Measurements from ENCODE around the gene SNTA1. TPM values are rescaled to one million over a fixed set of nuclear protein-coding genes. Genes with fewer than 3 reads are reported as not detected.
"Not testable (repeated sequence)": the region's sequence is repeated elsewhere in the genome, so short reads cannot be mapped to it uniquely, and the experiment has no call there.

The SNTA1 gene
- total RNA-seq, 2 donors from 2014 or later, result 4.0 to 8.3 TPM

DNA sequence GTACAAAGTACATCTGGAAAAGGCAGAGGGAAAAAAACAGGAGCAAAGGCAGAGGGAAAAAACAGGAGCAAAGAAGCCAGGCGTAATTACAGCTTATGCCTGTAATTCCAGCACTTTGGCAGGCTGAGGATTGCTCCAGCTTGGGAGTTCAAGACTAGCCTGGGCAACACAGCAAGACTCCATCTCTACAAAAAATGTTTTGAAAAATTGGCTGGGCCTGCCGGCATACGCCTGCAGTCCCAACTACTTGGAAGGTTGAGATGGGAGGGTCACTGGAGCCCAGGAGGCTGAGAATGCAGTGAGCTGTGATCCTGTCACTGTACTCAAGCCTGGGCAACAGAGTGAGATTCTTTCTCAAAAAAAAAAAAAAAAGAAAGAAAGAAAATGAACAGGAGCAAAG lies 27.3 kb upstream of the SNTA1 start:
- DNase-seq (no peak), ATAC-seq (no peak)
- intact Hi-C loops (cut with DNase I, micrococcal nuclease), result no loop called here

- DNase-seq (no peak), ATAC-seq (no peak)
- intact Hi-C loops (cut with DNase I, micrococcal nuclease), result no loop called here
These were observed 26.9 kb upstream of the SNTA1 start for GRCh38 chr20:33470457-33470856.

DNA sequence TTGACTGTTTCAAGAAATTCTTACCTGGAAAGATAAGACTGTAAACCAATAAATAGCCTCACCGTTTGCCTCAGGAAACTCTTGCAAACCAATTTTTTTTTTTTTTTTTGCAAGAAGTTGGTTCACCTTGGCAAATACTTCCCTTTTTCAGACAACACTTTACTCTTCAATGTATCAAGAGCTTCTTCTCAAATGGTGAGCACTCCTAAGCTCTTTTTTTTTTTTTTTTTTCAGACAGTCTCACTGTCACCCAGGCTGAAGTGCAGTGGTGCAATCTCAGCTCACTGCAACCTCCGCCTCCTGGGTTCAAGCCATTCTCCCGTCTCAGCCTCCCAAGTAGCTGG lies 22.7 kb upstream of the SNTA1 start:
- intact Hi-C loops (cut with DNase I, micrococcal nuclease), result no loop called here
- DNase-seq, result no peak
- no peak for ATAC-seq

GRCh38 chr20:33465481-33466302 lies 22.1 kb upstream of the SNTA1 start:
- no peak for DNase-seq
- intact Hi-C loops (cut with DNase I, micrococcal nuclease), result no loop called here
- no peak for ATAC-seq

- ATAC-seq, DNase-seq: not testable (repeated sequence)
- intact Hi-C loops (cut with DNase I, micrococcal nuclease), result loop anchor here in 1 of 2 donors (5.0 kb wide), 1 partner anchor 183 kb away; no protein-coding TSS in a partner anchor
These were observed 21.2 kb upstream of the SNTA1 start for GRCh38 chr20:33464759-33465158.

DNA sequence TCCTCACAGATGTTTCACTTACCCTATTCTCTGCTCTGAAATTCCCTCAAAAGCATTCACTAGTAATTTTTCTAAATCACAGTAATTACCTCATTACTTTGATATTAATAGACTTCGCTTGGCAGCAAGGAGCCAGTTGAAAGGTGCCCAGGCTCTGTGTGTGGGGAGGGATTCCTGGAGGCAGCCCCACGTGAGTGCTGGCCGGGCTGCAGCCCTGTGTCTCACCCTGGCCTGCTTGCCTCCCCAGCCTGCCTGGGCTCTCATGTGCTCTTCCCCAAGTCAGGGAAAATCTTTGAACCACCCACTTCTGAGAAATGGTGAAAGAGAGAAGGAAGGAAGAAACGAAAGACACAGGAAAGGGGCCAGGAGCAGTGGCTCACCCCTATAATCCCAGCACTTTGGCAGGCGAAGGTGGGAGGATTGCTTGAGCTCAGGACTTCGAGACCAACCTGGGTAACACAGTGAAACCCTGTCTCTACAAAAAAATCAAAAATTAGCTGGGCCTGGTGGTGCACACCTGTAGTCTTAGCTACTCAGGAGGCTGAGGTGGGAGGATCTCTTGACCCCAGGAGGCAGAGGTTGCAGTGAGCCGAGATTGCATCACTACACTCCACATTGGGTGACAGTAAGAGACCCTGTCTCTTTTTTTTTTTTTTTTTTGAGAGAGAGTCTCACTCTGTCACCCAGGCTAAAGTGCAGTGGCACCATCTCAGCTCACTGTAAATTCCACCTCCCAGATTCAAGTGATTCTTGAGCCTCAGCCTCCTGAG lies 20.0 kb upstream of the SNTA1 start:
- DNase-seq, result no peak
- ATAC-seq, result no peak
- intact Hi-C loops (cut with DNase I, micrococcal nuclease), result loop anchor here in 1 of 2 donors (5.0 kb wide), 1 partner anchor 184 kb away; no protein-coding TSS in a partner anchor

DNA sequence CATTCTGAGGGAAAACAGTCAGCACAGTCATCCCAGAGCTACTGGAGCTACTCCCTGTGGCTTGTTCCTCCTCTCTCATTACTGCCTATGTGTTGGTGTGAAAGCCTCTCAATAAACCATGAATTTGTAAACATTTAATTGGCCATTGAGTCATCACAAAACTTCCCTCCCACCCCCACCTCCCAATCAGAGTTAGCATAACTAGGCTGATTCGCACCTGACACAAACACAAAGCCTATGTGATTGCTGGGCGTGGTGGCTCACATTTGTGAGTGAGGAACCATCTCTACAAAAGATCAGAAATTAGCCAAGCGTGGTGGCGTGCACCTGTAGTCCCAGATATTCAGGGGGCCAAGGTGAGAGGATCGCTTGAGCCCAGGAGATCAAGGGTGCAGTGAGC lies 17.1 kb upstream of the SNTA1 start:
- ATAC-seq, result peak; percentile 81

DNA sequence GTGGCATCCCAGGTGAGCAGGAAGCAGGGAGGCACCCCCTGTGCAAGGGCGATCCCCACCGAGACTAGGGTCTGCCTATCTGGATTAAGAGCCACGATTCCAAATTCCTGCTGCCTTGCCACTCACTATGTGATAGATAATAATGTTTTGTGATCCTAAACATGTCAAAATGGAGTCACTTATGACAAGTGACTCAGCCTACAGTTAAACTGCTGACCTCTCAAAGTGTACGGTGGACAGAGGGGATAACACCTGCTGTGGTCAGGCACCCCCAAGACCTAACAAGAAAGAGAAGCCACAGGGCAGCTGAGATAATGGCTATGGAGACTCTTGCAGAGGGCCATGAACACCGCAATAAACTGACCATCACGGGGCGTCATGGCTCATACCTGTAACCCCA lies 16.0 kb upstream of the SNTA1 start:
- intact Hi-C loops (cut with DNase I, micrococcal nuclease), result no loop called here
- DNase-seq (no peak), ATAC-seq (no peak)

More for the DNA sequence above, 17.1 kb upstream of the SNTA1 start:
- DNase-seq, result peak; percentile 51 to 56
- intact Hi-C loops (cut with DNase I, micrococcal nuclease), result loop anchor here in 1 of 2 donors (5.0 kb wide), 1 partner anchor 187 kb away; no protein-coding TSS in a partner anchor

- intact Hi-C loops (cut with DNase I, micrococcal nuclease), result not testable (repeated sequence)
- ATAC-seq (peak; percentile 83), DNase-seq (peak; percentile 70 to 90)
These were observed 13.5 kb upstream of the SNTA1 start for GRCh38 chr20:33456916-33457642.

DNA sequence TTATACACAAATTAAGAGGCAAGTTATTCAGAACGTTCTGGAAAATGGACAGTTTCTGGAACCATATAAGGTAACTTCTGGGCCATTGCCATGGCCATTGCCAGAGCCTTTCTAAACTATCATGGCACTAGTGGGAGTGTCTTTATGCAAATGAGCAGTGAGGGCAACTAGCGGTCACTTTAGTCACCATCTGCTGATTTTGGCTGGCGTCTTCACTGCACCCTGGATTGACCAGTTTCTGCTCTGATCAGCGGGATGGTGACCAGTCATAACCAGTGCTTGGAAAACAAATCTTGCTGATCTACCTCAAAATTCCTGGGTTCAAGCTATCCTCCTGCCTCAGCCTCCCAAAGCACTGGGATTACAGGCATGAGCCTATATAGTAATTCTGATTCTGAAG lies 7.3 kb upstream of the SNTA1 start:
- ATAC-seq (no peak), DNase-seq (no peak)
- intact Hi-C loops (cut with DNase I, micrococcal nuclease), result no loop called here

DNA sequence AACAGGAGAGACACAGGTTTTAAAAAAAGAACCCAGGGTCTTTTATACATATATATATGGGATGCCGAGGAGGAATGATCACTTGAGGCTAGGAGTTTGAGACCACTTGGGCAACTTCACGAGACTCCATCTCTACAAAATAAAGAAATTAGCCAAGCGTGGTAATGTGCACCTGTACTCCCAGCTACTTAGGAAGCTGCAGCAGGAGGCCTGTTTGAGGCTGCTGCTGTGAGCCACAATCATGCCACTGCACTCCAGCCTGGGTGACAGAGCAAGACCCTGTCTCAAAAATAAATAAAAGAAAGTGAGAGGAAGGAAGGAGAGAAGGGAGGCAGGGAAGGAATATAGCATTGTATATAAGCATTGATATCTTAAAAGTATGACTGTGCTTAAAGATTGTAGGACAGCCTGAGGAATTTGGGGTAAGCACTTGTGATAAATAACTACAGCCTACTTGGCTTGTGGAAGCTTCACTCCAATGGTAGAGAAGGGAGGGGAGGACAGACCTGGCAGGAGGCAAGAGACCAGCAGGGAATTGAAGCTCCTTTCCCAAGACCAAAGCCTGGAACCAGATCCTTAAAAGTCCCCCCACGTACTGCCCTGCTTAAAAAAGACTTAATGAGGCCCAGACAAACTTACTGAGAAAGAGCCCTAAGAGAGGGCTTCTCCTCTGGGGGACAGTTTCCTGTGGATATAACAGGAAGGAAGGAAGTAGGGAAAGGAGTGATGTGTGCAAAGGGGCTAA lies 2.5 kb upstream of the SNTA1 start:
- no peak for DNase-seq
- intact Hi-C loops (cut with DNase I, micrococcal nuclease), result no loop called here
- ATAC-seq, result no peak

- peak; percentile 27 for ATAC-seq
- intact Hi-C loops (cut with DNase I, micrococcal nuclease), result no loop called here
- DNase-seq, result peak in 1 of 2 donors; percentile 51
These were observed 1.4 kb upstream of the SNTA1 start for GRCh38 chr20:33444797-33445560.

GRCh38 chr20:33443006-33443511 lies 504 bp downstream of the SNTA1 start:
- peak; percentile 6 for ATAC-seq
- peak in 1 of 2 donors; percentile 48 for DNase-seq
- intact Hi-C loops (cut with DNase I, micrococcal nuclease), result no loop called here

DNA sequence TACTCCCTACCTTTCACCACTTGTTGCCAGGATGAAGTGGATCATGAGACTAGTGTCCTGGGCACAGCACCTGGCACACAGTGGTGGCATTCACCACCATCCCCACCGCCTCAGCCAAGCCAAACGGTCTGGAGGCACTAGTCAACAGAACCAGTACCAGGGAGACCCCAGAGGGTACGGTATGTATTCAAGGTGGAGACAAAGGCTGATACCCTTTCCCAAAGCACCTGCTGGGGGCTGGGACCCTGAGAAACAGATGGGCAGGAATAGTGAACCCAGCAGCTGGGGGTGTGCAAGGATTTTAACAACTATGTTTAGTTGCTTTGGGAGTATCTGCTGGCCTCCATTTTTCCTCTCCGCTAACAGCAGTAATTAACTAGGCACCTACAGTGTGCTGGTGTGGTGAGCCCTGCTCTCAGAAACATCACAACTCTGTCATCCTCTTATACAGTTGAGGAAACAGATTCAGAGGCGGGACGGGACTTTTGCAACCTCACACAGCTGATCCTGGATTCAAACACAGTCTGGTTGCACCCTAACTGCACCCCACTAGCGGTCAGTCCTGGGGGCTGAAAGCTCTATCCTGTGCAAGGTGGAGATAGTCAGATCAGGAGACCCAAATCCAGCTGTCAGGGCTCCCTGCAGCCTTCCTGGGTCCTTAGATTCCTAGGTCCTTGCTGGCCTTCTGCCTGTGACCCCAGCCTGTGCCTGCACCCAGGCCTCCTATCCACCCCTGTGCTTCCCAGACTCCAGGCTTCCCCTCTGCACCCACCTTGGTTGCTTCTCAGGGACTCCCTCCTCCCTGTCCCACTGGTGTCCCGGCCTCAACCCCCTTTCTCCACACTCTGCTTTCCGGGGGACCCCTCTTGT lies 1.2 kb downstream of the SNTA1 start:
- intact Hi-C loops (cut with DNase I, micrococcal nuclease), result no loop called here
- no peak for DNase-seq
- no peak for ATAC-seq

GRCh38 chr20:33441142-33441955 lies 2.2 kb downstream of the SNTA1 start:
- ATAC-seq (no peak), DNase-seq (no peak)
- intact Hi-C loops (cut with DNase I, micrococcal nuclease), result no loop called here

DNA sequence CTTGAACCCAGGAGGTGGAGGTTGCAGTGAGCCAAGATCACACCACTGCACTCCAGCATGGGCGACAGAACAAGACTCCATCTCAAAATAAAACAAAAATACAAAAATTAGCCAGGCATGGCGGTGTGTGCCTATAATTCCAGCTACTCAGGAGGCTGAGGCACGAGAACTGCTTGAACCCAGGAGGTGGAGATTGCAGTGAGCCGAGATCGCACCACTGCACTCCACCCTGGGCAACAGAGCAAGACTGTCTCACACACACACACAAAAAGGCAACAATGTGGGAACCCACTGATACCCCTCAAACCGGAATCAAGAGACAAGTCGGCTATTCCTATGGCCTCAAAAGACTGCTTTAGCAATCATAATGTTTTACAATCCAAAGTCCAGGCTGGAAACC lies 3.0 kb downstream of the SNTA1 start:
- DNase-seq; intact Hi-C loops (cut with DNase I, micrococcal nuclease); ATAC-seq: not testable (repeated sequence)
